Measurements from ENCODE around the gene OPCML. TPM values are rescaled to one million over a fixed set of nuclear protein-coding genes. Genes with fewer than 3 reads are reported as not detected.

OPCML gene
- total RNA-seq, 4 donors from 2014 or later: 0.15 TPM; not detected in 3

- no peaks in the 10 kb centered on the region for H3K9me3 ChIP-seq
- TF ChIP-seq EP300 (IDR thresholded peaks at IDR 0.05) (no peak), POLR2A (IDR thresholded peaks at IDR 0.05) (no peak), POLR2AphosphoS5 (IDR thresholded peaks at IDR 0.05) (no peak)
- TF ChIP-seq, protein P1, sequence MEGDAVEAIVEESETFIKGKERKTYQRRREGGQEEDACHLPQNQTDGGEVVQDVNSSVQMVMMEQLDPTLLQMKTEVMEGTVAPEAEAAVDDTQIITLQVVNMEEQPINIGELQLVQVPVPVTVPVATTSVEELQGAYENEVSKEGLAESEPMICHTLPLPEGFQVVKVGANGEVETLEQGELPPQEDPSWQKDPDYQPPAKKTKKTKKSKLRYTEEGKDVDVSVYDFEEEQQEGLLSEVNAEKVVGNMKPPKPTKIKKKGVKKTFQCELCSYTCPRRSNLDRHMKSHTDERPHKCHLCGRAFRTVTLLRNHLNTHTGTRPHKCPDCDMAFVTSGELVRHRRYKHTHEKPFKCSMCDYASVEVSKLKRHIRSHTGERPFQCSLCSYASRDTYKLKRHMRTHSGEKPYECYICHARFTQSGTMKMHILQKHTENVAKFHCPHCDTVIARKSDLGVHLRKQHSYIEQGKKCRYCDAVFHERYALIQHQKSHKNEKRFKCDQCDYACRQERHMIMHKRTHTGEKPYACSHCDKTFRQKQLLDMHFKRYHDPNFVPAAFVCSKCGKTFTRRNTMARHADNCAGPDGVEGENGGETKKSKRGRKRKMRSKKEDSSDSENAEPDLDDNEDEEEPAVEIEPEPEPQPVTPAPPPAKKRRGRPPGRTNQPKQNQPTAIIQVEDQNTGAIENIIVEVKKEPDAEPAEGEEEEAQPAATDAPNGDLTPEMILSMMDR (IDR thresholded peaks at IDR 0.05): no peak
- WGBS: 34% methylated on average over 2 of the region's 2 CpGs
- no peaks in the 10 kb centered on the region for H3K36me3 ChIP-seq
- no peak for DNase-seq (ENCODE audit: low spot score in 2 of 2)
- H3K4me3 ChIP-seq: no peak overlapping the region
- no peaks in the 10 kb centered on the region for H3K4me1 ChIP-seq
- no peak overlapping the region for H3K27ac ChIP-seq
- no peaks in the 10 kb centered on the region for H3K27me3 ChIP-seq
Observed at GRCh38 chr11:133515107-133515506, 17.2 kb downstream of the OPCML start.

GRCh38 chr11:133509924-133510697, 22.2 kb downstream of the OPCML start:
- no peak overlapping the region for H3K27ac ChIP-seq
- H3K36me3 ChIP-seq: no peaks in the 10 kb centered on the region
- H3K9me3 ChIP-seq: no peaks in the 10 kb centered on the region
- TF ChIP-seq POLR2A (IDR thresholded peaks at IDR 0.05) (no peak), POLR2AphosphoS5 (IDR thresholded peaks at IDR 0.05) (no peak)
- no peaks in the 10 kb centered on the region for H3K4me1 ChIP-seq
- H3K4me3 ChIP-seq: no peak overlapping the region
- DNase-seq (ENCODE audit: low spot score in 2 of 2): no peak
- H3K27me3 ChIP-seq: no peaks in the 10 kb centered on the region
- WGBS: 43% methylated on average over 2 of the region's 3 CpGs

- H3K4me1 ChIP-seq: no peaks in the 10 kb centered on the region
- no peak overlapping the region for H3K4me3 ChIP-seq
- H3K36me3 ChIP-seq: no peaks in the 10 kb centered on the region
- TF ChIP-seq POLR2AphosphoS5 (IDR thresholded peaks at IDR 0.05): no peak
- H3K9me3 ChIP-seq: no peaks in the 10 kb centered on the region
- no peak overlapping the region for H3K27ac ChIP-seq
- no peak for DNase-seq (ENCODE audit: low spot score in 2 of 2)
- peaks cover 2% of the 10 kb centered on the region for H3K27me3 ChIP-seq
- WGBS: 61% methylated on average over 11 of the region's 11 CpGs
Observed at GRCh38 chr11:133508468-133508867, 23.8 kb downstream of the OPCML start.

- H3K27ac ChIP-seq: no peak overlapping the region
- DNase-seq (ENCODE audit: low spot score in 2 of 2): no peak
- 95% methylated on average over 4 of the region's 4 CpGs for WGBS
- TF ChIP-seq POLR2A (IDR thresholded peaks at IDR 0.05) (no peak), POLR2AphosphoS5 (IDR thresholded peaks at IDR 0.05) (no peak), EP300 (IDR thresholded peaks at IDR 0.05) (no peak)
- TF ChIP-seq, protein P1 (IDR thresholded peaks at IDR 0.05): no peak
- no peaks in the 10 kb centered on the region for H3K9me3 ChIP-seq
- peaks cover under 1% of the 10 kb centered on the region for H3K4me1 ChIP-seq
- H3K36me3 ChIP-seq: no peaks in the 10 kb centered on the region
- H3K27me3 ChIP-seq: peaks cover 2% of the 10 kb centered on the region
- no peak overlapping the region for H3K4me3 ChIP-seq
Observed at GRCh38 chr11:133507185-133507584, 25.1 kb downstream of the OPCML start.

GRCh38 chr11:133506551-133507094, 25.7 kb downstream of the OPCML start:
- 80% methylated on average over 6 of the region's 6 CpGs for WGBS
- no peak for TF ChIP-seq EP300 (IDR thresholded peaks at IDR 0.05)
- TF ChIP-seq, protein P1 (IDR thresholded peaks at IDR 0.05): no peak
- no peak for TF ChIP-seq POLR2AphosphoS5 (IDR thresholded peaks at IDR 0.05)
- no peak for TF ChIP-seq POLR2A (IDR thresholded peaks at IDR 0.05)
- H3K27me3 ChIP-seq: peaks cover 2% of the 10 kb centered on the region
- H3K4me1 ChIP-seq: peaks cover 6% of the 10 kb centered on the region
- H3K27ac ChIP-seq: no peak overlapping the region
- no peaks in the 10 kb centered on the region for H3K36me3 ChIP-seq
- no peak for DNase-seq (ENCODE audit: low spot score in 2 of 2)
- H3K4me3 ChIP-seq: no peak overlapping the region
- no peaks in the 10 kb centered on the region for H3K9me3 ChIP-seq

- Histone ChIP-seq H3K4me1 (peaks cover 6% of the 10 kb centered on the region), H3K9me3 (no peaks in the 10 kb centered on the region), H3K4me3 (no peak overlapping the region), H3K27ac (no peak overlapping the region), H3K36me3 (no peaks in the 10 kb centered on the region), H3K27me3 (peaks cover 4% of the 10 kb centered on the region)
- 86% methylated on average over 3 of the region's 3 CpGs for WGBS
- TF ChIP-seq, protein P1 (IDR thresholded peaks at IDR 0.05): no peak
- TF ChIP-seq EP300 (IDR thresholded peaks at IDR 0.05) (no peak), POLR2AphosphoS5 (IDR thresholded peaks at IDR 0.05) (no peak), POLR2A (IDR thresholded peaks at IDR 0.05) (no peak)
- DNase-seq (ENCODE audit: low spot score in 2 of 2): no peak
Observed at GRCh38 chr11:133506023-133506422, 26.3 kb downstream of the OPCML start.

Measured in suprapubic skin (tissue), 4 donors.